ENCODE data around the gene CACNB2.
"Not testable (repeated sequence)": the region's sequence is repeated elsewhere in the genome, so short reads cannot be mapped to it uniquely, and the experiment has no call there.

The CACNB2 gene

GRCh38 chr10:18202680-18203460, 62.6 kb downstream of the CACNB2 start:
- DNase-seq = no peak

- DNase-seq = no peak
These were observed 63.2 kb downstream of the CACNB2 start for GRCh38 chr10:18203471-18203870.

- peak; percentile 56 for DNase-seq
These were observed 64.0 kb downstream of the CACNB2 start for GRCh38 chr10:18204039-18204835.

GRCh38 chr10:18205098-18205834, 65.0 kb downstream of the CACNB2 start:
- no peak for DNase-seq

- DNase-seq = not testable (repeated sequence)
These were observed 68.0 kb downstream of the CACNB2 start for GRCh38 chr10:18208186-18208585.

- DNase-seq = no peak
These were observed 69.0 kb downstream of the CACNB2 start for GRCh38 chr10:18209241-18209640.

GRCh38 chr10:18210711-18211110, 70.5 kb downstream of the CACNB2 start:
- DNase-seq = no peak

- no peak for DNase-seq
These were observed 71.6 kb downstream of the CACNB2 start for GRCh38 chr10:18211862-18212261.

- no peak for DNase-seq
These were observed 73.0 kb downstream of the CACNB2 start for GRCh38 chr10:18213271-18213670.

GRCh38 chr10:18214691-18215563, 74.7 kb downstream of the CACNB2 start:
- DNase-seq = peak; percentile 10

GRCh38 chr10:18216482-18216881, 76.3 kb downstream of the CACNB2 start:
- DNase-seq = no peak

- no peak for DNase-seq
These were observed 77.4 kb downstream of the CACNB2 start for GRCh38 chr10:18217577-18217976.

- DNase-seq = no peak
These were observed 78.9 kb downstream of the CACNB2 start for GRCh38 chr10:18219146-18219545.

- DNase-seq = no peak
These were observed 80.9 kb downstream of the CACNB2 start for GRCh38 chr10:18221123-18221522.

- no peak for DNase-seq
These were observed 81.7 kb downstream of the CACNB2 start for GRCh38 chr10:18221882-18222281.

- DNase-seq = no peak
These were observed 82.6 kb downstream of the CACNB2 start for GRCh38 chr10:18222866-18223265.

- no peak for DNase-seq
These were observed 83.7 kb downstream of the CACNB2 start for GRCh38 chr10:18223898-18224297.

GRCh38 chr10:18224626-18225445, 84.6 kb downstream of the CACNB2 start:
- no peak for DNase-seq

GRCh38 chr10:18226336-18226735, 86.1 kb downstream of the CACNB2 start:
- DNase-seq = no peak

GRCh38 chr10:18229826-18230225, 89.6 kb downstream of the CACNB2 start:
- DNase-seq = no peak

GRCh38 chr10:18230794-18231193, 90.6 kb downstream of the CACNB2 start:
- no peak for DNase-seq

- DNase-seq = no peak
These were observed 91.3 kb downstream of the CACNB2 start for GRCh38 chr10:18231480-18231879.
